Hematopoietic multipotent progenitor cell treated with erythropoietin and hydrocortisone succinate and interleukin-3 and kit ligand, for 17 days (in vitro differentiated cells): ENCODE measurements around the gene SAE1.
"Not testable (repeated sequence)": the region's sequence is repeated elsewhere in the genome, so short reads cannot be mapped to it uniquely, and the experiment has no call there.

ENCODE experiments used
- DNase-seq: peaks from one replicate; pipeline ENCODE4 v3.0.0-alpha.2; 2015; ENCODE audit warnings: low spot score

Gene SAE1

DNA sequence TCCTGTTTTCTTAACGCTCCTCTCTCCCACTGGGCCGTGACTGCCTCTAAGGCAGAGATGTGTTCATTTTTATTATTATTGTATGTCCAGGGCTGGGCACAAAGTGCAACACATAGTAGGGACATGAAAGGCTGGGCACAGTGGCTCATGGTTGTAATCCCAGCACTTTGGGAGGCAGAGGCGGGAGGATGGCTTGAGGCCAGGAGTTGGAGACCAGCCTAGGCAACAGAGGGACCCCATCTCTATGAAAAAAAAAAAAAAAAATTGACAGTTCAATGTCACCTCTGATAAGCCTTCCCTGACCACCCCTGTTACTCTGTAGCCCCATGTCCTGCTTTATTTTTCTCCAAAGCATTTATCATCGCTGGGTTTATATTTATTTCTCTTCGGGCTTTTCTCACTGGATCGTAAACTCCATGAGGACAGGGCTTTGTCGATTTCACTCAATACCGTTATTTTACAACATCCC, 481 bp upstream of the SAE1 start:
- DNase-seq = no peak

DNA sequence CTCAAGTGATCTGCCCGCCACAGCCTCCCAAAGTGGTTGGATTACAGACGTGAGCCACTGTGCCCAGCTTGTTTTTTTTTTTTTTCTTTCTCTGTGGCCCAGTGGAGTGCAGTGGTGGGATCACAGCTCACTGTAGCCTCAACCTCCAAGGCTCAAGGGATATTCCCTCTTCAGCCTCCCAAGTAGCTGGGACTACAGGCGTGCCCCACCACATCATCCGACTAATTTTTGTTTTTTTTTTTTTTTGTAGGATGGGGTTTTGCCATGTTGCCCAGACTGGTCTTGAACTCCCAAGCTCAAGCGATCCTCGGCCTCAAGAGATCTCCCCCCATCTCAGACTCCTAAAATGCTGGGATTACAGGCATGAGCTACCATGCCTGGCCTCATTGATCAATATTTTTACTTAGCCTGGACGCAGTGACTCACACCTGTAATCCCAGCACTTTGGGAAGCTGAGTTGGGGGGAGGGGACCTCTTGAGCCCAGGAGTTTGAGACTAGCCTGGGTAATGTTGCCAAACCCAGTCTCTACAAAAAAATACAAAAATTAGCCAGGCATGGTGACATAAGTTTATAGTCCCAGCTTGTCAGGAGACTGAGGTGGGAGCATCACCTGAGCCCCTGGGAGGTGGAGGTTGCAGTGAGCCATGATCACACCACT, 1.7 kb downstream of the SAE1 start:
- no peak for DNase-seq

DNA sequence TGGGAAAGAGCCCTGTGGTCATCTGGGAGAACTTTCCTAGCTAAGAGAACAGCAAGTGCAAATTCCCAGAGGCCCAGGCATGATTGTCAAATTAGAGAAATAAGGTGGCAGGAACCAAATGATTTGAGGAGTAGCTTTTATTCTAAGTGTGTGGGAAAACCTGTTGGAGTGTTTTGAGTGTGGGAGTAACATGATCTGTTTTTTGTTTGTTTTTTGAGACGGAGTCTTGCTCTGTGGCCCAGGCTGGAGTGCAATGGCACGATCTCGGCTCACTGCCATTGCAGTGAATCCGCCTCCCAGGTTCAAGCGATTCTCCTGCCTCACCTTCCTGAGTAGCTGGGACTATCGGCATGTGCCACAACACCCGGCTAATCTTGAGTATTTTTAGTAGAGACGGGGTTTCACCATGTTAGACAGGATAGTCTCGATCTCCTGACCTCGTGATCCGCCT, 2.4 kb downstream of the SAE1 start:
- DNase-seq = no peak

DNA sequence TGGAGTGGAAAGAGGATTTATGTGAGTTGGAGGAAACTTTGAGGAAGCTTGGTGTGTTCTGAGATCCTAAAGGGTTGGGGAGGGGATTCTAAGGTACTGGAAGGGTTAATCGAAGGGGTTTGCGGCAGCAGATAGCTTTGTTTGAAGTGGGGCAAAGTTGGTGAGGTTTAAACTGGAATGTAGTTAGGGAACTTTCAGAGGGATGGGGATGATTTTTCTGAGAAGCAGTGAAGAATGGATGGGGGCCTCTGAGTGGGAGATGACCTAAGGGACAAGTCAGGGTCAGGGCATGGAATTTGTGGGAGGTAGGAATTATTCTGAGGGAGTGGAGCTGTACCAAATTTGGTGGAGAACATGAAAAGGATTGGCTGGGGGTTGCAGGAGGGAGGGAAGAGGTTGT, 3.9 kb downstream of the SAE1 start:
- no peak for DNase-seq

DNA sequence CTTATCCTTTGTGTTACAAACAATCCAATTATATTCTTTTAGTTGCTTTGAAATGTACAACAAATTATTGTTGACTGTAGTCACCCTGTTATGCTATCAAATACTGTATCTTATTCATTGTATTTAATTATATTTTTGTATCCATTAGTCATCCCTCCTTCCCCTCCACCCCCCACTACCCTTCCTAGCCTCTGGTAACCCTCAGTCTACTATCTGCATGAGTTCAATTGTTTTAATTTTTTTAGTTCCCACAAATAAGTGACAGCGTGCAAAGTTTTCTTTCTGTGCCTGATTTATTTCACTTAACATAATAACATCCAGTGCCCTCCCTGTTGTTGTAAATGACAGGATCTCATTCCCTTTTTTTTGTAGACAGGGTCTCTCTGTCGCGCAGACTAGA, 4.5 kb downstream of the SAE1 start:
- no peak for DNase-seq

DNA sequence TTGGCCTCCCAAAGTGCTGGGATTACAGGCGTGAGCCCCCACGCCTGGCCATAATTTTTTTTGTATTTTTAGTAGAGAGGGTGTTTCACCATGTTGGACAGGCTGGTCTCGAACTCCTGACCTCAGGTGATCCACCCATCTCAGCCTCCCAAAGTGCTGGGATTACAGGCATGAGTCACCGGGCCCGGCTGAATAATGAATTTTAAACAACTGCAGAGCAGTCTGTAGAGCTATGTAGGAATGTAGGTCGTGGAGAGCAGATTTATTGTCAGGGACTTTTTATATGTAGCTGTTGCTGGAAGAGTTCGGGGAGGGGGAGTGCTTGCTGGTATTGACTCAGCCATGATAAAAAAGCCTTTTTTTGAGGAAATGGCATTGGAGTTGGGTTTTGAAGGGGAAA, 10.6 kb downstream of the SAE1 start:
- DNase-seq = not testable (repeated sequence)

DNA sequence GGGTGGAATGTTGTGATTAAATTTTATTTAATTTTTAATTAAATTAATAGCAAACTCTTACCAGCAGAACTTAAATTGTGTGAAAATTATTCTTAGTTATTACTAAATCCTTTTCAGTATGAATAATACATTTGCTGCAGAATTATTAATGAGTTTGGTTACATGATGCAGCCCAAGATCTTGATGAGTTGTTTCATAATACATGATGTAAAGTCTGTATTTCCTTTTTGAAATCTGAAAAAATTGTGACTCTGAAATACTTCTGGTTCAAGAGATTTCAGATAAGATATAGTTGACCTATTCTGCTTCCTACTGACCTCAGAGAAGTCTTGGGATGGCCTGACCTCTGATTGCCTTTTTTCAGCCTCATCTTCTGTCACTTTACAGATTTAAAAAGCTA, 11.1 kb downstream of the SAE1 start:
- no peak for DNase-seq

DNA sequence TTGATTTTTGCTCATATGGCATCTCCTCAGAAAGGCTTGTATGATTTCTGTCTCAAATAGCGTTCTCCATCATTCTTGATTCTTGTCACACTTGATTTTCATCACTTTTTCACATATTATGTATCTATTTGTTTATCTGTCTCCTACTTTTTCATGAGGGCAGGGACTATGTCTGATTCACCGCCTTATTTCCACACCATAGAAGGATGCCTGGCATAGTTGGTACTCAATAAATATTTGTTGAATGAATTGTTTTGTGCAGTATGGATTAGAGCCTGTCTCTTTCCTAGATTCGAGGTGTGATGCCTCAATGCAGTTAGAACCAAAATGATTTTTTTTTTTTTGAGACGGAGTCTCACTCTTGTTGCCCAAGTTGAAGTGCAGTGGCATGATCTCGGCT, 12.1 kb downstream of the SAE1 start:
- DNase-seq = no peak

DNA sequence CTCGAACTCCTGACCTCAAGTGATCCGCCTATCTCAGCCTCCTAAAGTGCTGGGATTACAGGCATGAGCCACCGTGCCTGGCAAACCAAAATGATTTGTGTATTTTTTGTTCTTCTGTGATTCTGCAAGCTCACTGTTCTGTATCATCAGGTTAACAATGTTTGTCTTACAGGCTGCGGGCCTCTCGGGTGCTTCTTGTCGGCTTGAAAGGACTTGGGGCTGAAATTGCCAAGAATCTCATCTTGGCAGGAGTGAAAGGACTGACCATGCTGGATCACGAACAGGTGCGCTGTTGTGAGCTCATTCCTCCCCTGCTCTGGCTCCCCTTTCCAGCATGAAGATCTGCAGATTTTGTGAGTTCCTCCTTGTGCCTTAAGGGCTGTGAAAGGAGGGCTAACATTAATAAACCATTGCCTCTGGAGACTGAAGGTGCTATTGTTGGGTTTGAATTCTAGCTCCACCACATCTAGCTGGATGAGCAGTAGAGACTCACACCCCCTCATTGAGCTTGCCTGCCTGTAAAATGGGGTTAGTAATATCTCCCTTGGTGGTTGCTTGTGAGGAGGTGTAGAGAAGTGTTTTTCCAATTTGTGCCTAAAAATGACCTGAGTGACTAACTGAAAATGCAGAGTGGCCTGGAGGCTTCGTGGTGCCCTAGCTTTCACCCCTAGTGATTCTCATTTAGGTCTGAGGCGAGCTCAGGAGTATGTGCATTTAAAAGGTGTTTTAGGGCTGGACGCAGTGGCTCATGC, 12.9 kb downstream of the SAE1 start:
- no peak for DNase-seq

DNA sequence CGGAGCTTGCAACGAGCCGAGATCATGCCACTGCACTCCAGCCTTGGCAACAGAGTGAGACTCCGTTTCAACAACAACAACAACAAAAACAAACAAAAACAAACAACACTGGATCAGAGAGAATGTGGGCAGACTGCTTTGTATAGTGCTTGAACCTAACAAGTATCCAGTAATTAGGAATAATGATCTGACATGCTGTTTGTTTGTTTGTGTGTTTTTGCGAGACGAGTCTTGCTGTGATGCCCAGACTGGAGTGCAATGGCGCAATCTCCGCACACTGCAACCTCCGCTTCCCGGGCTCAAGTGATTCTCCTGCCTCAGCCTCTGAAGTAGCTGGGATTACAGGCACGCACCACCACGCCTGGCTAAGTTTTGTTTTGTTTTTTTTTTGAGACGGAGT, 14.0 kb downstream of the SAE1 start:
- no peak for DNase-seq

DNA sequence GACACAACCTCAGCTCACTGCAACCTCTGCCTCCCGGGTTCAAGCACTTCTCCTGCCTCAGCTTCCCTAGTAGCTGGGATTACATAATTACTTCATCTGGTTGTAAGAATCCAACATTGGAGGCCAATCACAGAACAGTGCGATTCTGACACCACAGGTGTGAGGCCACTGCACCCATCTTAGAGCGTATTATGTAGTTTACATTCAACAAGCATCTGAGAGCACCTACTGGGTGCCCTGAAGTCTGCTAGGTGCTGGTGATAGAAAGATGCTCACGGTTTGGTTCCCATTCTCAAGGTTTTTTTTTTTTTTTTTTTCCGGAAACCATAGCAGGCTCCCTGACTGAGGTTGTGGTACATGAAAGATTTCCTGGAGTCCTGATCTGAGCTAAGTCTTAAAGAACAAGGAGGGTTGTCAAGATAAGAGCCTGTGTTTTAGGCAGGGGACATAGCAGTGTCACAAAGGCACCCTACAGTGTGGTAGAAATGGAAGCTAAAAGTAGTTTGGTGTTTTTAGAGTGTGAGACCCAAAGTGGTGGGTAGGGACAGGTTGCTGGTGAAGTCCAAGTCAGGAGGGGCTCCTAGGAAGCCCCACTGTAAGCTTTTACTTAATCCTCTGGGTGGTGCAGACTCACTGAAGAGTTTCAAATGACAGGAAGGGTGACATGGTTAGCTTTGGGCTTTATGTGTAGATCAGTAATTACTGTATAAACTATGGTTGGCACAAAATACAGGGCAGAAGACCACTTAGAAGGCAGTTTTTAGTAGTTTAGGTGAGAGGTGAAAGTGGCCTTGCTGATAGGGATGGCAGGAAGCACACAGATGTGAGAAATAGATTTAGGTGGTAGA, 15.2 kb downstream of the SAE1 start:
- no peak for DNase-seq

DNA sequence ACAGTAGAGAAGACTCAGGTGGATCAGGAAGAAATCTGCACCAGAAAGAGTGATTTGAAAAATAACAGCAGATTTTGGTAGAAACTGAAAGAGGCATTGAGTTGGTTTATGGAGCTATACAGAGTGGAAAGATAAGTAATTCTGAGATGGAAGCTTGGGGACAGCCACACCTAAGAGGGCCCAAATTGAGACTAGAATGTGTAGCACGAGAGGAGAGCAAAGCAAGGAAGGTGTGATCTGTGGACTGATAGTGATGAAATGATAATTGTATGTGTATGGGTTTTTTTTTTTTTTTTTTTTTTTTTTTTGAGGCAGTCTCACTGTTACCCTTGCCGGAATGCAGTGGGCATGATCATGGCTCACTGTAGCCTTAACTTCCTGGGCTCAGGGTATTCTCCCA, 16.3 kb downstream of the SAE1 start:
- no peak for DNase-seq

DNA sequence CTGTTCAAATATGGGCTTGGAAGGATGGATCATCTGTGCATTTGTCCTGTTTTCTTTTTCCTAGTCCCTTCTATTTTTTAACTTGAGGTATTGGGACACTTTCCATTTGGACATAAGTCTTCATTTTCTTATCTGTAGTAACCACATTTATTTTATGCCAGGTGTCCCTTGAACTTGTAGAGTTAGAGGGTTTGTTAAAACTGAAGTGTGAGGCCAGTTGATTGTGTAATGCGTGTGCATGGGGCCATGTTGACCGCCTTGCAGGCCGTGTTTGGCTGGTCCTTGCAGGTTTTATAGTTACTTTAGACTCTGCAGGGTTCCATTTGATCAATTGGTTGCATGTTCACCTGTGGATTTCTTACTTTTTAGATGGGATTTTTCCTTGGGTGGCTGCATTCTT, 21.0 kb downstream of the SAE1 start:
- no peak for DNase-seq

DNA sequence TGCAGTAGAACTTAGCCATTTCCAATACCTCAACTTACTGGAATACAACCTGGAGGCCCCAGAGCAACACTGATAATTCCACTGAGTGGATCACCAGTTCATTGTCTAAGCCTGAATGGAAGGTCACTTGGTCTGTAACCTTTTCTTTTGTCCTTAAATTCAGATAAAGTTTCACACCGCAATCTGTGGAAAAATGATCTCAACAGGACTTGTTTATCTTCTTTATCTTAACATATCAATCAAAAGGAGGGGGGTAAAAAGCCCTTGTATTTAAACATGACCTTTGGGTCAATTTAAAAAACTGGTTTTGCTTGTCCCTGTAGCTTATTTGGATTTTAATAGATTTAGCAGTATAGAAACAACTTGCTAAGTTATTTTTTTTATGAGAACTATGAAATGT, 21.6 kb downstream of the SAE1 start:
- DNase-seq = no peak

DNA sequence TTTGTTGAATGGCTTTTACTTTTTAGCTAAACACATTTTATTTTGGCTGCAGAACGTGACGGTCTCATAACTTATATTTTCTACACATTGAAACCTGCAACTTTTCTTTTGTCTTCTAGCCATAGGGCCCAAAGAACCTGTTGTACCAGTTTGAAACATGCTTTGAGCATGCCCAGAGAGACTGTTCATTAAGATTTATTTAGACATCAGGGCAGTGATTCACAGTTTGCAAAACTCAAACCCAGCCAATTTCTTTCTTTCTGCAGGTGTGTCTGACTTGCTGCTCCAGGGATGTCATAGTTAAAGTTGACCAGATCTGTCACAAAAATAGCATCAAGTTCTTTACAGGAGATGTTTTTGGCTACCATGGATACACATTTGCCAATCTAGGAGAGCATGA, 22.0 kb downstream of the SAE1 start:
- DNase-seq = no peak

DNA sequence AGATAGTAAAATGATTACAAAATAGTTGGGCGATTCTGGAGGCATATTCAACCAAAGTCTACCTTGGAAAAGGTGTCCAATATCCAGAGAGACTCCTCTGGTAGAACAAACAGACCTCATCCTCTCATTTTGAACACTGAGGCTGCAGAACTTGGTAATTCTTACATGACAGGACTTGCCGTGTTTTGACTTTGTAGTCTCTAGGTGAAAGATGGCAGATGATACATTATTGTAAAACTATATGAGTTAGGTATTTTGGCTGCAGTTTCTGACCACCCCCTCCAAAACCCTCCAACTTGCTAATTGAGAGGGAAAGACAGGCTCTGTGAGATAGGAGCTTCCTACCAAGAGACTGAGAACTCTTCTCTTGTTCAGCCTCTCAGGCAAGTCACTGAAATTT, 22.6 kb downstream of the SAE1 start:
- no peak for DNase-seq

DNA sequence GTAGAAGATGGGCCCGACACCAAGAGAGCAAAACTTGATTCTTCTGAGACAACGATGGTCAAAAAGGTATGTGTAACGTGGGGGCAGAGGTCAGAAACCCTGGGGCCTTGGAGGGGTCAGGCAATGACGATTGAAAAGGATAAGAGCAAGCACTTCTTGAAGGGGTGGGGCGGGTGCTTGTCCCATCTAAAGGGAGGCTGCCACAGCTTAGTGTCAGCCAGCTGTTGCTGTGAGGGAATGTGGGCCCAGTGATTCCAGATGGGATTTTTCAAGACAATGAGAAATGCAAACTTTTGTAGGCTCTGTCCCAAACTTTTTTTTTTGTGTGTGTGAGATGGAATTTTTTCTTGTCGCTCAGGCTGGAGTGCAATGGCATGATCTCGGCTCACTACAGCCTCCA, 24.5 kb downstream of the SAE1 start:
- DNase-seq = no peak

DNA sequence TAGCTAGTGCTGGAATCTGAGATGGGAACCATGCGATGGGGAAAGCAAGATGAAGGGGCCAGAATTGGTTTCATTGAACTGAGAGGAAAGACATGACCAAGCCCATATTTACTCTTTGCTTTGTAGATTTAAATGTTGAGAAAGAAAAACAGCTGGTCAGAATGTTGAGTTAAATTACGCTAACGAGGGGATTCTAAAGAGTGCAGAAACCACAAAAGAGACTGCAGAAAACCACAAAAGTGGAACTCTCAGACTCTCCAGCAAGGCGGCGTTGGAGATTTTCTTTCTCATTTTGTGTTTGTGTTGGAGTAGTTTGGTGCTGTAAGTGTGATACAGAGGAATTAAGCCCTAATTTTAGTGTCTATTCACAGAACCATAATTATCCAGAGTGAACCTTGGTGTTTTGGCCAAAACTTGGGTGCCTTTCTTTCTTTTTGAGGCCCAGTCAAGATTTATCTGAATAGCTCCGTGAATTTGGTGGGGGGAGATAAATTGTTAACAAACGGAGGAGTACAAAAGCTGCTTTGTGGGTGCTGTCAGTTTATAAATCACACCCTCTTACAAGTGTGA, 26.3 kb downstream of the SAE1 start:
- DNase-seq = no peak

DNA sequence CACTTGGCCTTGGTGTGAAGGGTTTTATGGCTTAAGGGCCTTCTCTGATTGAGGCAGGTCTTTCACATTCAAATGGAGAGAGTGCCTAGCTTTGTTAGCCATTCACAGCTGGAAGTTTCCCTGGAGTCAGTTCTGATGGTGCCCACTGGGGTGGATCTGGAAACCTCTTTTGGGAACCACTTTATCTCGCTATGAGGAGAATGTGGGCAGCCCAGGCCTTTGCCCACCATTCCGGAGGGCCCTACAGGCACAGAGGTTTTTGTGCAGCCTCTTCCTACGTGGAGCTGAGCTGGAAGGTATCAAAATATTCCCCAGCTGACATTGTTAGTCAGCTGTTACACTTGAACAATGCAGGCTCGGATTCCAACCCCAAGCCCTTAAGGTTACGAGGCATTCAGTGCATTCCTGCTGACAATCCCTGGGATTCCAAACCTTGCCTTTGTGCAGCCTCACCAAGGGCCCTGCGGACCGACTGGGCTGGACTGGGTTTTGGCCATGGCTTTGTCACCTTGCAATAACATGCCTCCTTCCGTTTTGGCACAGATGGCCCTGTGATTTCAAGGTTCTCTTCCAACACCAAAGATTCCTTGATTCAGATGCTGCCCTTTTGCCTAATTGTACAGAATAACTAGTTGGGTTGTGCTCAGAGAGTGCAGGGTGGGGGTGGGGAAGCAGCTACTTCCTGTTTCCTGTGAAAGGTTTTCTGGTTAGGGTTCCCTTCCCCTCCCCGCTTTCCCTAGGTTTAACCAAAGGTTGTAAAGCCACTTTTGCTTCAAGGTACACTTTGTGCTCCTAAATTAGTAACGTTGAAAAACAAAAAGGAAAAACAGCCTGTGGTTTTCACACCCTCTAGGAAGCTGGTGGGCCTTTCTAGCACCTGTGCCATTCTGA, 27.0 kb downstream of the SAE1 start:
- DNase-seq = no peak

DNA sequence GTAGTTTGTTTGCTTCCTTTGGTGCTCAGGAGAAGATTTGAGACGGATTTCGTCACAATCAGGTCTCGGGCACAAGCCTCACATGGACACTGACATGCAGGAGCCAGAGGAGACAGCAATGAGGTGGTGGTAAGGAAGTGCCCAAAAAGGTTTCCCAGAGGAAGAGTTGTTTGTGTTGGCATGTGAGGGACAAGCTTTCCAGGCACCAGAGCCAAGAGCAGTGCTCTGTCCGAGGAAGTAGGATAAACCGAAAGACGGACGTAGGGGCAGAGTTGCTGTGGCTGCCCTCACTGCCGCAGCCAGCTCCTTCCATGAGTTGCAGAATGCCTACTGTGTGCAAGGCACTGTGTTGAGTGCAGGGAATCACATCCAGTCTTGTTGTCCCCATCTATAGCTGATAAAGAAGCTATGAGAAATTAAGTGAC, 27.7 kb downstream of the SAE1 start:
- no peak for DNase-seq

DNA sequence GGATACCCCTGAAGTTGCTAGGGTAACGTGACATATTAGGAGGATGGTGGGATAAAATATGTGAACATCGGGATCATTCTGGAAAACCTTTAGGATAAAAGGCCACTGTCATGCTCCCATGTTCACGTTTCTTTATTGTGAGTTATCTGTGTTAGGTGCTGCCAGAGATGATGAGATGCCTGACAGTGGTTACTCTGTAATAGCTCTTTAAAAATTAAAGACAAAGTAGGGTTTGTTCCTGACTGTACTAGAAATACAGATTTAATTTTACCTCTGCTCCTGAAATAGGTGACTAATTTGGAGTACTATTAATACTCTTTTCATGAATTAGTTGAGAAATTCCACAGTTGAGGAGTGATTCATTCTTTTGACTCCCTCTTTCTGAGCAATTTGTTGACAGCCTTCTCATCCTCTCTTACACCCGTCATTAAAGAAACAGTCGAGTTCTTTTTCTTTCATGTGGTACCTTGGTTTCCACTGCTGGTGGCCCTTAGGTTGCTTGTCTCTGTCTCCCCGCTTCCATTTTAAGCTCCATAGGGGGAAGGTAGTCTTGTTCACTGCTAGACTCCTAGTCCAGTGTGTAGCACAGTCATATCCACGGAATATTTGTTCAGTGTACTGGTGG, 28.4 kb downstream of the SAE1 start:
- DNase-seq = no peak
